Measurements from ENCODE around the gene SUSD1.

GRCh38 chr9:111999319-111999718, 175.8 kb downstream of the SUSD1 start:
- TF ChIP-seq CTCF (IDR thresholded peaks at IDR 0.05; ENCODE audit: insufficient read depth, low read length, poor library complexity, severe bottlenecking) (no peak), EZH2phosphoT487 (conservative IDR thresholded peaks at IDR 0.05; ENCODE audit: low read length) (no peak)

All from SU-DHL-6 (cell line).